KOPT-K1 (cell line): ENCODE data around the gene SPINK4.

ENCODE experiments used
- H3K27ac ChIP-seq: fragments of 200-600 bp; sonication (generic); 2 replicates; pipeline ENCODE4 v1.5.1; 2016; ENCODE audit warnings: antibody characterized with exemption, mild to moderate bottlenecking, low read depth, low read length; ENCODE audit not compliant: poor library complexity, severe bottlenecking
- H3K36me3 ChIP-seq: fragments of 200-600 bp; sonication (generic); 2 replicates; pipeline ENCODE4 v1.5.1; 2017; ENCODE audit warnings: antibody characterized with exemption, mild to moderate bottlenecking, low read length, moderate library complexity; ENCODE audit not compliant: insufficient read depth
- H3K9me3 ChIP-seq: fragments of 200-600 bp; sonication (generic); 2 replicates; pipeline ENCODE4 v1.5.1; 2017; ENCODE audit warnings: antibody characterized with exemption, low read length, mild to moderate bottlenecking; ENCODE audit not compliant: insufficient read depth, poor library complexity, severe bottlenecking

Gene SPINK4

DNA sequence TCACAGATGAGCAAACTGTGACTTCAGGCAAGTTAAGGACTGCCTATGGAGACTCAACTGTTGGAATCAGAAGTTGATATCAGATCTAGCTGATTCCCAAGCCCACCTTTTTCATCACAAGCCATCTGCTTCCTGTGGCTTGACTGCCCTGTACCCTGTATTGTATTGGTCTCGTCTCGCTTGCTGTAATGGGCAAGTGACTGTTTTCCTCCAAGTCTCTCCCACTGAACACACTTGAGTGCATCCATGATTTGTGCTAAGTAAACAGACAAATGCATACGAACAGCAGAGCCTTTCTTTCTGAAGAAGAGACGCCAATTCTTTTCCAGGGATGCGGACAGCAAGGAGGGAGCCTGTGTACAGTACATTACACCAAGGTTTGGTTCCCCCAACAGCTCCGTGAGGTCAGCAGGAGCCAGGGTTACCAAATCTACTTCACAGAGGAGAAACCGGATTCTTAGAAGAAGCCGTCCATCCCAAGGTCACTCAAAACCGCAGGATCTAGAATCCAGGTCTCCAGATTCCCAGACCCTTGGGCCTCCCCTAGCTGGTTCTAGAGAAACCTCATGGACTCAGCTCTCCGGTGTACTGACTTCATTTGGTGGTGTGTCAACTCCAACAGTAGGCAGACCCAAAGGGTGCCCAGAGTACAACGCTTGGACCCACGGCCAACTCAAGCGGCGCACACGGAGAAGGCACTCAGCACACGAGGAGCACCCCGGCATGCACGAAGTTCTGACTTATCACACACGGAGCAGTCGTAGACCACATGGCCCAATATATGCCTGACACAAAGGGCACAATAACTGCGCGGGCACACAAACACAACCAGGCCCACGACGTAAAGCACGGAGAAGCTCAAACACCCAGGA lies 23.4 kb downstream of the SPINK4 start:
- Histone ChIP-seq H3K27ac (peak overlapping the region; percentile 82), H3K9me3 (no peaks in the 10 kb centered on the region), H3K36me3 (peaks cover 61% of the 10 kb centered on the region)

DNA sequence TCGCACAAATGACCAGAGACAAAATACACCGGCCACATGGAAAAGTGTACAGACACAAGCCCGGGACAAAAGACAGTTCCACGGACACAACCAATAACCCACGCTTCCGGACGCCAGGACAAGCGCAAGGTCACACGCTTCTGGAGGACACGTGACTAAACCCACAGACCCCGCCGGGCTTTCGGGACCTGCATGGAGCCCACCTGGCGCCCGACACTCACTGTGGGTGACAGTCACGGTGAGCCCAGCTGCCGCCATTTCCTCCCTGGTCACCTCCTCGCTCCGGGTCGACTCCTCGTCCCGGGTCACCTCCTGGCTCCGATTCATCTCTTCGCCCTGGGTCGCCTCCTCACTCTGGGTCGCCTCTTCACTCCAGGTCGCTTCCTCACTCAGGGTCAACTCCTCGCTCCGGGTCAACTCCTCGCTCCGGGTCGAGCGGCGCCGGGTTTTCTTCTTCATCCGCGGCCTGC lies 24.1 kb downstream of the SPINK4 start:
- Histone ChIP-seq H3K9me3 (no peaks in the 10 kb centered on the region), H3K27ac (peak overlapping the region; percentile 82), H3K36me3 (peaks cover 59% of the 10 kb centered on the region)

DNA sequence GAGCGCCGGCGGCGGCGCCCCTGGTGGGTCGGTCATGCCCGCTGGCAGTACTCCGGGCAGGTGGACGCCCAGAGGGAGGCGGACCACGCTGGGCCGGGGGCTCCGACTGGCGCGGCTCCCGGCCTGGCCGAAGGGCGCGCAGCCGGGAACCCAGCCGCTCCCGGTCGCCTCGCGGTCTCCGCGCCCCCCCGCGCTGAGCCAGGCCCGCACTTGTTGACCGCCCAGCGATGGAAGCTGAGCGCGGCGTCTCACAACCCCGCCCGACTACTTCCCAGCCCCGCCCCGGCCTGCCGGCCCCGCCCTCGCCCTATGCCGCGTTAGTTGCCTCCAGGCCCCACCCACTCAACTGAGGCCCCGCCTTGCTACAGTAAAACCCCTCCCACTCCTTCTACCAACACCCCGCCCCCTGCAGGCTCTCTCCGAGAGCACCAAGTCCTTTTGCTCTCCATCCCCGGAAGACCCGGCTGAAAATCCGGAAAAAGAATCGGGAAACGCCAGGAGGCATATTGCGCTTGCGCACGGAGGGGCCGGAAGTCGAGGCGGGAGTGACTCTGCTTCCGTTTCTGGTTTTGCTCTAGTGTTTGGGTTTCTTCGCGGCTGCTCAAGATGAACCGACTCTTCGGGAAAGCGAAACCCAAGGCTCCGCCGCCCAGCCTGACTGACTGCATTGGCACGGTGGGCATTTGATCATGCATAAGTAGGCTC lies 24.7 kb downstream of the SPINK4 start, which contains the start of the genes BAG1 and CHMP5:
Gene BAG1, minus strand, starts transcription at position 236 of the 705 bp plus-strand sequence.
Gene CHMP5, plus strand, starts transcription at position 577 of the 705 bp plus-strand sequence. Its CDS starts 30 bp downstream, at position 607.
- no peaks in the 10 kb centered on the region for H3K9me3 ChIP-seq
- H3K36me3 ChIP-seq: peaks cover 56% of the 10 kb centered on the region
- peak within 1 kb of the TSS; percentile 82 for H3K27ac ChIP-seq

DNA sequence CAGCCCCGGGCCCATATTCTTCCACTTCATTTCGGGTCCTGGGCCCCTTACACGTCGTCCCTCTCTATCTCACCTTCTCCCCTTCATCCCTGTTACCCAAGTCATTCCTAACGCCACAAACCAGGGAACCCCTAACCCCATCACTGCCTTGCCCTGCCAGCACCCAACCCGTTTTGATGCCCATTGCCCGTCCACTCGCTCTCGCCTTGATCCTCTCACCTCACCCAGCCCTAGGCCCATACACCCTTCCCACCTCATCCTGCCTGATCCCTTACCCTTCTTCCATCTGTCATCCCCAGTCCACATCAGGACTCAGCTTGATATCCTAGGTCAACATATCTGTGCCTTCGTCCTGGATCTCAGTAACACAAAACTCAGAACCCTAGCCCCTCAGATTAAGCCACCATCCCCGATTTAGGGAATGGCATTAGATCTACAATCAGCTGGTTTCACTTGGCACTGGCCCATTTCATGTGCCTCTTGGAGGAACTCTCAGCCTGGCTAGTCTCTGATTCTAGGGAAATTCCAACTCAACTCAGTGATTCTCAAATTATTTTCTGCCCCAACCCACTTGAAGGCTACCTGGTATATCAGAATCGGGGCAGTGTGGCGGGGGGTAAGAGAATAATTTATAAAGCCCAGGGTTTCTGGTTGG lies 25.4 kb downstream of the SPINK4 start:
- Histone ChIP-seq H3K27ac (peak overlapping the region; percentile 82), H3K36me3 (peaks cover 56% of the 10 kb centered on the region), H3K9me3 (no peaks in the 10 kb centered on the region)

DNA sequence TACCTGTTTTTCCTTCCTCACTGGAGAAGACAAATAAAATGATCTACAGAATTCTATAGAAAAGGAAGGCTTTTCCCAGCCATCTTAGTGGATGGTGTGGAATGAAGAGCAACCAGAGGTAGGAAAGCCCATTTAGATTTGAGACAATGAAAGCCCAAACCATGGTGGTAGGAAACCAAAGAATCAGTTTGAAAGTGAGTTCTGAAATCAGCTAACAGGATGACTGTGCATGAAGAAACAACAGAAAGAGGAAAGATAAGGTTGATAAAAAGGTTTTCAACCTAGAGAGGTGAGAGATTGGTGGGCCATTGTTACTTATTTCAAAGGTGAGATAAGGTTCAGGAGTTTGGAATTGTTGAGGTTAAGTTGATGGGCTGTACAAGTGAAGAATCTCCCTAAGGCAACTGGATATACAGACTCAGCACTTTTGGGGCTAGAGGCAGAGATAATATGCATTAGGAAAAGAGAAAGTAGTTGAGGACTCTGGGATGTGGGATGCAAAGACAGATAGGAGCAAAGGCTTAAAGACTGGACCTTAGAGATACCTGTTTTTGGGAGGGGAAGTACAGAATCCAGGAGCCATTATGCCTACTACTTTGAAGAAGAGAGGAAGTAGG lies 27.3 kb downstream of the SPINK4 start:
- Histone ChIP-seq H3K36me3 (peaks cover 55% of the 10 kb centered on the region), H3K27ac (no peak overlapping the region), H3K9me3 (no peaks in the 10 kb centered on the region)

DNA sequence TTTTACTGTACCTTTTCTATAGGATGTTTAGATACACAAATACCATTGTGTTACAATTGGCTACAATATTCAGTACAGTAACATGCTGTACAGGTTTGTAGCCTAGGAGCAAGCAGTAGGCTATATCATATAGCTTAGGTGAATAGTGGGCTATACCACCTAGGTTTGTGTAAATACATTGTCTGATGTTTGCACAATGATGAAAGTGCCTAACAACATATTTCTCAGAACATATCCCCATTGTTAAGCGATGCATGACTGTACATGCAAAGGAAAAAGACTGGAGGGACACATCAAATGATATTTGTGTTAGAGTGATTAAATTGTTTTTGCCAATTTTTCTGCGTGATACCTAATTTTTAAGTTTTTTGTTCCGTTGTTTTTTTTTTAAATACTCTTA lies 30.2 kb downstream of the SPINK4 start:
- Histone ChIP-seq H3K27ac (no peak overlapping the region), H3K36me3 (peaks cover 77% of the 10 kb centered on the region), H3K9me3 (no peaks in the 10 kb centered on the region)

DNA sequence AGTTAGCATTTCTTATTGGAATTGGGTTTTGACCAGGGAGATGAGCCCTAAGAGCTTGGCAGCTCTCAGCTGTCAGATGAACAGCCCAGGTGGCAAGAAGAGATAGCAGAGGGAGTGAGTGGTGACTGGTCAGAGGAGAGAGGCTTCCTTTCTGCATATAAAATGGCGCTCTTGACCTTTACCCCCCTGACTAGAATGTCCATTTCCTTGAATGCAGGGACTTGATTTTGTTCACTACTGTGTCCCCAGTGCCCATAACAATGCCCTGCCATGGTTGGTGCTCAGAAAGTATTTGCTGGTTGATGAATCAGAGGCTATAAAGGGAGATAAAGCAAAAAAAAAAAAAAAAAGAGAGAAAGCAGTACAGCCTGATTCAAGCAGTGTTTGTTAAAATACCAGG lies 32.1 kb downstream of the SPINK4 start:
- H3K27ac ChIP-seq: no peak overlapping the region
- no peaks in the 10 kb centered on the region for H3K9me3 ChIP-seq
- H3K36me3 ChIP-seq: peaks cover 88% of the 10 kb centered on the region

DNA sequence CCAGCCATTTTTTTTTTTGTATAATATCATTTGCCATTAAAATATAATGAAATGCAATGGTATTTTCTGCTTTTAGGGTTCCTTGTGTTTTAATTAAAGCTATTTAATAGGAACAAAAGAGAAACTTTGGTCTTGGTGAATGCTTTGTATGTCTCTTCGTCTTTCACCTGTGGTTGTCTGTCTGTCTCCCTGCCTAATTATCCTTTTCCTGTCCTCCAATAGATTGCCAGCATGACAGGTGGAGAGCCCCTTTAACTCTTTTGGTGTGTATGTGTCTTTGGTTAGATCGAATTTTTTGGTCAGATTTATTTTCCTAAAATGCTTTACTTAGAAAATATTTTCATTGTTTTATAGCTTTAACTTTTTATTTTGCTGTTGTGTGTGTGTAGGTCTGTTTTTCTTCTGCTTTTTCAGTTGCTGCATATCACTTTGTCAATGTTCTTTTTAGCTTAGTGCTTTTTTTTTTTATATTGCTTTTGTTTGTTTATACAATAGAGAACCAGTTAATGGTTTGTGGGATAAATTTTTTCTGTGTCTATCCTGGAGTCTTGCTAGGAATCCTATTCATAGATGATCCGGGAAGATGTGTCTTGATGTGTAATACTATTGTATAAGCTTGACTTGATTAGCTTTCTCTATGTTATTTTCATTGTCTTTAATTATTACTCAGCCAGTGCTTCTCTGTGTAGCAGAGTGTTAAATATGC lies 33.5 kb downstream of the SPINK4 start:
- Histone ChIP-seq H3K9me3 (no peaks in the 10 kb centered on the region), H3K27ac (no peak overlapping the region), H3K36me3 (peaks cover 88% of the 10 kb centered on the region)

DNA sequence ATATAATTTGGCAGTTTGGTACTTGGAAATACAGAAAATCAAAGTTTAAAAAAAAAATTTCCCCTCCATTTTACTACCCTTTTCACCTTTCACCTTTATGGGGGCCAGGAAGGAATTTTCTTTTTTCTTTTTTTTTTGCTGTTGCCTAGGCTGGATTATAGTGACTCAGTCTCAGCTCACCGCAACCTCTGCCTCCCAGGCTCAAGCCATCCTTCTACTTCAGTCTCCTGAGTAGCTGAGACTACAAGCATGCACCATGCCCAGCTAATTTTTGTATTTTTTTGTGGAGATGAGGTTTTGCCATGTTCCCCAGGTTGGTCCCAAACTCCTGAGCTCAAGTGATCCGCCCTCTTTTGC lies 34.0 kb downstream of the SPINK4 start:
- peaks cover 91% of the 10 kb centered on the region for H3K36me3 ChIP-seq
- no peak overlapping the region for H3K27ac ChIP-seq

DNA sequence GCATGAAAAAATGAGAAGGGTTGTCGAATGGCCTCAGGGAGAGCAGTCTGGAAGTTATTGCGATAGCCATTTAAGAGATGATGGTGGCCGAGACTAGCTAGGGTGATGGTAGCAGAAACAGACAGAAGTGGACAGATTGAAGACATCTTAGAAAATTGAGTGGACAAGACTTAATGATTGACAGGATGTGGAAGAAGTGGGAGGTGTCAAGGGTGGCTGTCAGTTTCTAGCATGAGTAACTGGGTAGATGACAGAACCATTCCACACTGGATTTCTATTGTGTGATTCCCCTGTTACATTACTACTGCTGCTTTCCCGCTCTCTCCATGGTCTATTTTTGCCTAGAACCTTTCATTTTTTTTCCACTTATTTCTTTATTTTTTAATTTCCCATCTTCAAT lies 37.5 kb downstream of the SPINK4 start:
- Histone ChIP-seq H3K36me3 (peaks cover 92% of the 10 kb centered on the region), H3K27ac (no peak overlapping the region), H3K9me3 (no peaks in the 10 kb centered on the region)

More for the DNA sequence above, 34.0 kb downstream of the SPINK4 start:
- no peaks in the 10 kb centered on the region for H3K9me3 ChIP-seq

DNA sequence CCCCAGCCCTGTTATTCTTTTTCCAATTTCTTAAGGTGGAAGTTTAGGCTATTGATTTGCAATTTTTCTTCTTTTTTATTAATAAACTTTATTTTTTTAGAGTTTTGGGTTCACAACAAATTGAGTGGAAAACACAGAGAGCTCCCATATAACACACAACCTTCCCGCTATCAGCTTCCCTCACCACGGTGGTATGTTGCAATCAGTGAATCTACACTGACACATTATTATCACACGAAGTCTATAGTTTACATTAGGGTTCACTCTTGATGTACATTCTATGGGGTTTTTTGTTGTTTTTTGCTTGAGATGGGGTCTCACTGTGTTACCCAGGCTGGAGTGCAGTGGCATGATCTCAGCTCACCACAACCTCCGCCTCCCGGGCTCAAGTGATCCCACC lies 45.5 kb downstream of the SPINK4 start:
- H3K27ac ChIP-seq: no peak overlapping the region
- H3K9me3 ChIP-seq: no peaks in the 10 kb centered on the region
- H3K36me3 ChIP-seq: peaks cover 24% of the 10 kb centered on the region

DNA sequence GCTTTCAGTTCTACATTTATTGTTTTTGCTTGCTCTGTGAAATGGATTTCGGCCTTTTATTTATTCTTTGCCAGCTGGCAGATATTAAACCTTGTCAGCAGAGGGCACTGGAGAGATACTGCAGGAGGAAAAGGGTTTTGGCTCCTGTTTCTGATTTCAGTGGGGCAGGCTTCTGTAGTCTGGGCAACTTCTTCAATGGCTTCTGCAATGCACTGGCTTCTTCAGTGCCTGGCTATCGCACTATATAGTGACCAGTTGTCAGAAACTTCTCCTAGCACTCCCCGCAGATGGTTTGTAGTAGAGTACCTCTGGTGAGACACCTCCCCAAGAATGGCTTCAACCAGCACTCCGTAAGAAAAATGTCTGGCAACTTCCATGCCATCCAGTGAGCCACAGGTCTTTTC lies 47.1 kb downstream of the SPINK4 start:
- Histone ChIP-seq H3K36me3 (peaks cover 14% of the 10 kb centered on the region), H3K9me3 (no peaks in the 10 kb centered on the region), H3K27ac (no peak overlapping the region)

DNA sequence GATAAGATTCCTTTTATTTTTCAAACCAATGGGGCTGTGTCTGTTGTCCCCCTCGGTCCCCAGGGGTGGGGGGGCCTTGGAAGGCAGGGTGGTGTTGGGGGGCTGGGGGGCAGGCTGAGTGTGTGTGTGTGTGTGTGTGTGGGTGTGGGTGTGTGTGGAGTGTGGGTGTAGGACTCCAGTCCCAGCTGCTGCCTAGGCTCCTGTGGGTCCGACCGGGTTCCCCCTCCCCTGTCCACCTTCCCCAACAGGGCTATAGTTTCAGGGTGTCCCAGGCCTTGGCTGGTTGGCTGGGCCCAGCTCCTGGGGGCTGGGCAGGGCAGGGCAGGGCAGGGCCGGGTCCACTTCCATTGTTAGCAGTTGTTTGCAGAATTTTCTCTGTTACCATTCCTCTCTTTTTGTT lies 48.3 kb downstream of the SPINK4 start:
- H3K36me3 ChIP-seq: peaks cover 15% of the 10 kb centered on the region
- H3K9me3 ChIP-seq: no peaks in the 10 kb centered on the region
- no peak overlapping the region for H3K27ac ChIP-seq

DNA sequence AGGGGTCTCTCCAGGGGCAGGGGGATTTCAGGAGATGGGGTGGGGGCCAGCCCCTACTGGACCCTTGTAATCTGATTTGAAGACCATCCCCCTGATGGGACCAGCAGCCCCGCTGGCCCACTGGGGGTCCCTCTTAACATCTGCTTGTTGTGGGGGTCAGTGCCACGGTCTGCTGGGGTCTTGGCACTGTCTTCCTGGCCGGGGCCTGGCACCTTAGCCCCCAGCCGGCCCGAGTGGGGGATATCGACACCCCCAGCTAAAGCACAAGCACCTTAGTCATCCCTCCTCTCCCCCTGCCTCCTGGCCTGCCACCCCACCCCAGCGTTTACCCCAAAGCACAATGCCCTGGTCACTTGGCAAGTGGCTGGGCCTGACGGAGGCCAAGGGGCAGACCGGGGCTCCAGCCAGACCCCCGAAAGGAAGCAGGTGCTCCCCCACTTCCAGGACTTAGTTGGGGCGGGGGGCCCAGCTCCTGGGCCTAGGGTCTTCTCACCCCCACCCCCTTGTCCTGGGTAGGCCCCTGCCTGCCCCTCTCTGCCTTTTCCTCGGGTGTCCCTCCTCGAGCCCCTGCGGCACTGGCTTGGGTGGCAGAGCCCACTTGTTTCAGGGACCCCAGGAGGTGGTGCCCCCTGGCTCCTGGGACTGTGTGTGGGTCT lies 49.0 kb downstream of the SPINK4 start:
- peak overlapping the region; percentile 82 for H3K27ac ChIP-seq

More for the DNA sequence above, 49.0 kb downstream of the SPINK4 start:
- H3K36me3 ChIP-seq: peaks cover 22% of the 10 kb centered on the region
- no peaks in the 10 kb centered on the region for H3K9me3 ChIP-seq
